CD14-positive monocyte (primary cell): ENCODE data around the gene TBC1D12. TPM values are rescaled to one million over a fixed set of nuclear protein-coding genes. Genes with fewer than 3 reads are reported as not detected.

ENCODE experiments used
- DNase-seq, 3 donors: peaks; one replicate each; pipeline ENCODE4 v3.0.0-alpha.2; 2011 to 2022
- H2AFZ ChIP-seq: 2 replicates; pipeline ENCODE4 v1.6.0; 2012; ENCODE audit warnings: mild to moderate bottlenecking, low read depth, low read length, inconsistent platforms; ENCODE audit not compliant: insufficient read depth, poor library complexity, severe bottlenecking
- H3K27ac ChIP-seq, 2 donors: 1 replicate in 1 of 2; 2 replicates in 1 of 2; pipeline ENCODE4 v1.5.1; 2012 to 2013; ENCODE audit warnings: low read length in 2 of 2, control low read depth in 1 of 2, inconsistent platforms in 1 of 2, low read depth in 1 of 2, mild to moderate bottlenecking in 1 of 2
- H3K27me3 ChIP-seq, 2 donors: one replicate each; pipeline versions ENCODE4 v1.6.0 to v1.6.1; 2011 to 2013; ENCODE audit warnings: low read length in 2 of 2; ENCODE audit not compliant: control insufficient read depth in 2 of 2, insufficient read depth in 2 of 2
- H3K36me3 ChIP-seq, 2 donors: replicated peaks in 1 of 2; 1 replicate in 1 of 2; 2 replicates in 1 of 2; pipeline versions ENCODE4 v1.5.1 to v1.6.1; 2012 to 2013; ENCODE audit warnings: low read length in 2 of 2, control low read depth in 1 of 2, inconsistent platforms in 1 of 2, mild to moderate bottlenecking in 1 of 2; ENCODE audit not compliant: insufficient read depth in 2 of 2, control insufficient read depth in 1 of 2
- H3K4me1 ChIP-seq, 2 donors: 1 replicate in 1 of 2; 2 replicates in 1 of 2; pipeline versions ENCODE4 v1.5.1 to v1.6.1; 2012 to 2013; ENCODE audit warnings: low read length in 2 of 2, control low read depth in 1 of 2, inconsistent platforms in 1 of 2, mild to moderate bottlenecking in 1 of 2, moderate library complexity in 1 of 2; ENCODE audit not compliant: insufficient read depth in 2 of 2, control insufficient read depth in 1 of 2
- H3K4me2 ChIP-seq: replicated peaks from 2 replicates; pipeline ENCODE3; 2012; ENCODE audit warnings: low read length, moderate library complexity, mild to moderate bottlenecking; ENCODE audit not compliant: poor library complexity, severe bottlenecking; ENCODE audit errors: extremely low read depth
- H3K4me3 ChIP-seq, 3 experiments: fragments of 200-600 bp in 1 of 3; sonication (generic) in 1 of 3; replicated peaks in 1 of 3; 1 replicate in 2 of 3; 2 replicates in 1 of 3; pipeline ENCODE4 v1.5.1; 2011 to 2013; ENCODE audit warnings: low read length in 3 of 3, mild to moderate bottlenecking in 3 of 3, control low read depth in 2 of 3, low read depth in 2 of 3, inconsistent platforms in 1 of 3, moderate library complexity in 1 of 3
- H3K79me2 ChIP-seq: 2 replicates; pipeline ENCODE4 v1.6.0; 2012; ENCODE audit warnings: mild to moderate bottlenecking, control low read depth, inconsistent platforms, low read length, moderate library complexity; ENCODE audit not compliant: insufficient read depth
- H3K9ac ChIP-seq: 2 replicates; pipeline ENCODE4 v1.6.0; 2017; ENCODE audit warnings: low read length, mild to moderate bottlenecking; ENCODE audit not compliant: insufficient read depth, poor library complexity, severe bottlenecking
- H3K9me3 ChIP-seq, 2 donors: replicated peaks in 1 of 2; 1 replicate in 1 of 2; 2 replicates in 1 of 2; pipeline versions ENCODE4 v1.5.1 to v1.6.1; 2012 to 2013; ENCODE audit warnings: low read length in 2 of 2, control low read depth in 1 of 2; ENCODE audit not compliant: control insufficient read depth in 1 of 2, insufficient read depth in 1 of 2
- H4K20me1 ChIP-seq: 2 replicates; pipeline ENCODE4 v1.6.0; 2012; ENCODE audit warnings: mild to moderate bottlenecking, low read length, control low read depth, moderate library complexity; ENCODE audit not compliant: insufficient read depth
- H3K27ac Mint-ChIP-seq, 7 donors: one replicate each; pipeline ENCODE4 v1.8.0; 2020; ENCODE audit warnings: mild to moderate bottlenecking in 7 of 7, mixed read lengths in 7 of 7, moderate library complexity in 6 of 7, inconsistent platforms in 2 of 7
- H3K27me3 Mint-ChIP-seq, 3 donors: one replicate each; pipeline ENCODE4 v1.8.0; 2021 to 2022; ENCODE audit warnings: low read depth in 3 of 3, mild to moderate bottlenecking in 3 of 3, mixed read lengths in 3 of 3, moderate library complexity in 3 of 3, inconsistent platforms in 1 of 3
- H3K36me3 Mint-ChIP-seq, 2 donors: one replicate each; pipeline ENCODE4 v1.8.0; 2020; ENCODE audit warnings: mixed read lengths in 2 of 2, inconsistent platforms in 1 of 2, mild to moderate bottlenecking in 1 of 2
- H3K4me1 Mint-ChIP-seq: one replicate; pipeline ENCODE4 v1.8.0; 2020; ENCODE audit warnings: mild to moderate bottlenecking, mixed read lengths
- H3K4me3 Mint-ChIP-seq, 2 donors: one replicate each; pipeline ENCODE4 v1.8.0; 2020; ENCODE audit warnings: mild to moderate bottlenecking in 2 of 2, mixed read lengths in 2 of 2, moderate library complexity in 1 of 2
- H3K9me3 Mint-ChIP-seq, 7 donors: one replicate each; pipeline ENCODE4 v1.8.0; 2020 to 2022; ENCODE audit warnings: mixed read lengths in 7 of 7, mild to moderate bottlenecking in 6 of 7, moderate library complexity in 6 of 7, inconsistent platforms in 2 of 7
- WGBS: methylation state at CpG from one replicate; pipeline ENCODE4 v1.1.5; 2013; ENCODE audit warnings: missing lambda C conversion rate; ENCODE audit not compliant: insufficient coverage; 5-methylcytosine and 5-hydroxymethylcytosine counted together
- intact Hi-C, 2 donors: fragments of 100-400 bp; cut with micrococcal nuclease; formaldehyde crosslinking; loops; one replicate each; pipeline versions ENCODE4 v1.15.0 to v1.15.1; 2023
- polyA plus RNA-seq, 3 donors: library from polyadenylated mRNA; depleted of rRNA in 1 of 3; unstranded in 2 of 3; stranded (reverse) in 1 of 3; fragments of 300-500 nt in 2 of 3; fragments of >200 nt in 1 of 3; fragmentation: Illumina TruSeq in 2 of 3; gene quantifications; 1 replicate in 2 of 3; 2 replicates in 1 of 3; pipeline ENCODE4 v1.2.3, GENCODE V29; 2012 to 2021
- TF ChIP-seq, protein P1 (sequence below): fragments of 200-600 bp; IDR thresholded peaks from one replicate; pipeline ENCODE4 v1.8.0; 2022; ENCODE audit warnings: antibody characterized with exemption, mild to moderate bottlenecking

Gene TBC1D12
- polyA plus RNA-seq, 3 donors: 3.1 to 10.5 (median 3.4) TPM

DNA sequence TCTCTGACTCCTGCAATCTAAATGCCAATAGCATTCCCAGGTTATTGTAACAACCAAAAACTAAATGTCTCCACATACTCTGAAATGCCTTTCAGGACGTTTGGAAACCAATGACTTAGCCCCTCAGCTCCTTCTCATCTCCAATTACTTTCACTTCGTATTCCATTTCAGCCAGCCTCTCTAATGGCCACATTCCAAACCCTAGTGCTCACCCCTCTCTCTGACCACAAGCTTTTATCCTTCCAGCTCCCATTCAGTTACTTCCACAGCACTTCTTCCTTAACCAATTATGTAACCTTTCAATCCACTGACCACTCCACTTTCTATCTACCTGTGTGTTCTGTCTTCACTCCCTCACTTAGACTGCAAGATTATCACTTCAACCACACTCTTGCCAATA is 43.9 kb upstream of the TBC1D12 start:
- H3K27me3 ChIP-seq: no peaks in the 10 kb centered on the region
- no peak overlapping the region for H2AFZ ChIP-seq
- H3K4me3 Mint-ChIP-seq: no peak overlapping the region
- no peaks in the 10 kb centered on the region for H3K9me3 ChIP-seq
- H3K4me1 Mint-ChIP-seq: peaks cover 18% of the 10 kb centered on the region
- peaks cover 47 to 48% of the 10 kb centered on the region in 2 donors for H3K36me3 Mint-ChIP-seq
- no peak overlapping the region for H3K4me3 ChIP-seq
- DNase-seq: no peak
- TF ChIP-seq, protein P1, sequence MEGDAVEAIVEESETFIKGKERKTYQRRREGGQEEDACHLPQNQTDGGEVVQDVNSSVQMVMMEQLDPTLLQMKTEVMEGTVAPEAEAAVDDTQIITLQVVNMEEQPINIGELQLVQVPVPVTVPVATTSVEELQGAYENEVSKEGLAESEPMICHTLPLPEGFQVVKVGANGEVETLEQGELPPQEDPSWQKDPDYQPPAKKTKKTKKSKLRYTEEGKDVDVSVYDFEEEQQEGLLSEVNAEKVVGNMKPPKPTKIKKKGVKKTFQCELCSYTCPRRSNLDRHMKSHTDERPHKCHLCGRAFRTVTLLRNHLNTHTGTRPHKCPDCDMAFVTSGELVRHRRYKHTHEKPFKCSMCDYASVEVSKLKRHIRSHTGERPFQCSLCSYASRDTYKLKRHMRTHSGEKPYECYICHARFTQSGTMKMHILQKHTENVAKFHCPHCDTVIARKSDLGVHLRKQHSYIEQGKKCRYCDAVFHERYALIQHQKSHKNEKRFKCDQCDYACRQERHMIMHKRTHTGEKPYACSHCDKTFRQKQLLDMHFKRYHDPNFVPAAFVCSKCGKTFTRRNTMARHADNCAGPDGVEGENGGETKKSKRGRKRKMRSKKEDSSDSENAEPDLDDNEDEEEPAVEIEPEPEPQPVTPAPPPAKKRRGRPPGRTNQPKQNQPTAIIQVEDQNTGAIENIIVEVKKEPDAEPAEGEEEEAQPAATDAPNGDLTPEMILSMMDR: no peak
- H3K27ac Mint-ChIP-seq: peak overlapping the region in 3 of 7 donors; percentile 0 to 52 (median 1)
- no peaks in the 10 kb centered on the region for H4K20me1 ChIP-seq
- no peak overlapping the region for H3K4me2 ChIP-seq
- intact Hi-C loops: no loop called here
- peaks cover 0 to 3% (median 0%) of the 10 kb centered on the region in 3 donors for H3K27me3 Mint-ChIP-seq
- H3K9me3 Mint-ChIP-seq: peaks cover 0 to 2% (median 0%) of the 10 kb centered on the region in 7 donors
- H3K27ac ChIP-seq: no peak overlapping the region
- H3K4me1 ChIP-seq: peaks cover 12 to 21% of the 10 kb centered on the region in 2 donors
- H3K79me2 ChIP-seq: peaks cover 10% of the 10 kb centered on the region
- H3K9ac ChIP-seq: no peak overlapping the region
- peaks cover 49 to 56% of the 10 kb centered on the region in 2 donors for H3K36me3 ChIP-seq
- WGBS: 88% methylated on average over 2 of the region's 2 CpGs

DNA sequence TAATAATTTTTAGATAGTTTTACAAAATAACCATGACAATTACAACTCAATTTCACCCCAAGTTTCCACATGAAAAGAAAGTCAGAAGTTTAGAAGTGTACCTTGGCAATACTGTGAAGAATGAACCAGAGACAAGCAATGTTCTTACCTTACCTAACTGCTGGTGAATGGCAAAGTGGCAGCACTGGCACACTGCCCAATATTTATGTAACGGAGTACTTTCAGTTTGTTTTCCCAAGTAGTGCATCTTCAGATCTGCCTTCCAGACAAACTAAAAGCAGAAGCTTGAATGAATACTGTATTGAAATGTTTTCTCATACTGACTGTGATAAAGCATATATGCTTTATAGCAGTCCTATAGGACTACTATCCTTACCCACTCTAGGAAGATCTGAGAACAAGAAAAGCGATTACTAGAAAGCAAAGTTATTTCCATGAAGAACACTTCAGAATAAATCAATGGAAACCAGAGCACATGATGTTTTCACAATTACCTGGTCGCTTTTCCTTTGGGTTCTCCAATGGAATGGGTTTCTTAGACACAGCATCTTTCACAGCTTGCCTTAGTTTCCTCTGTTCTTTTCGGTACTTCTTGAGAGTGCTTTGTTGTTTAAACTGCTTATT is 41.1 kb upstream of the TBC1D12 start:
- peaks cover 12 to 21% of the 10 kb centered on the region in 2 donors for H3K4me1 ChIP-seq
- no peak overlapping the region for H3K27ac Mint-ChIP-seq
- H3K4me3 Mint-ChIP-seq: no peak overlapping the region
- no peak overlapping the region for H3K27ac ChIP-seq
- peaks cover 35% of the 10 kb centered on the region in 2 donors for H3K36me3 Mint-ChIP-seq
- DNase-seq: no peak
- peaks cover 25 to 30% of the 10 kb centered on the region in 2 donors for H3K36me3 ChIP-seq
- H3K4me2 ChIP-seq: peak overlapping the region; percentile 76
- peaks cover 12 to 18% (median 16%) of the 10 kb centered on the region in 3 donors for H3K27me3 Mint-ChIP-seq
- no peak overlapping the region for H3K9ac ChIP-seq
- H4K20me1 ChIP-seq: no peaks in the 10 kb centered on the region
- WGBS: 100% methylated on average over 1 of the region's 4 CpGs
- peaks cover 0 to 3% (median 1%) of the 10 kb centered on the region in 7 donors for H3K9me3 Mint-ChIP-seq
- TF ChIP-seq, protein P1: no peak
- no peak overlapping the region for H3K4me3 ChIP-seq
- no peak overlapping the region for H2AFZ ChIP-seq
- H3K9me3 ChIP-seq: no peaks in the 10 kb centered on the region
- H3K4me1 Mint-ChIP-seq: peaks cover 18% of the 10 kb centered on the region
- H3K27me3 ChIP-seq: peaks cover 0 to 6% of the 10 kb centered on the region in 2 donors
- intact Hi-C loops: loop anchor here (5.0 kb wide), 2 partner anchors 41 to 81 kb away; partner anchors contain the start of gene TBC1D12 (in 1 of the 2)
- H3K79me2 ChIP-seq: peaks cover 10% of the 10 kb centered on the region
